Mucosa of rectum (tissue), 2 donors: ENCODE data around the gene MED13.

Source experiments
- H3K27ac ChIP-seq, 2 donors: one replicate each; pipeline ENCODE4 v1.7.0; 2013; ENCODE audit warnings: inconsistent platforms in 2 of 2, low read depth in 2 of 2, low read length in 2 of 2
- H3K27me3 ChIP-seq, 2 donors: one replicate each; pipeline ENCODE4 v1.7.0; 2013; ENCODE audit warnings: low read length in 2 of 2; ENCODE audit not compliant: control insufficient read depth in 2 of 2, insufficient read depth in 2 of 2
- H3K36me3 ChIP-seq, 2 donors: one replicate each; pipeline ENCODE4 v1.7.0; 2013; ENCODE audit warnings: low read length in 2 of 2; ENCODE audit not compliant: control insufficient read depth in 2 of 2, insufficient read depth in 2 of 2
- H3K4me1 ChIP-seq, 2 donors: one replicate each; pipeline ENCODE4 v1.7.0; 2013; ENCODE audit warnings: low read length in 2 of 2, mild to moderate bottlenecking in 1 of 2; ENCODE audit not compliant: control insufficient read depth in 2 of 2, insufficient read depth in 2 of 2
- H3K4me3 ChIP-seq, 2 donors: one replicate each; pipeline ENCODE4 v1.7.0; 2013; ENCODE audit warnings: low read length in 2 of 2
- H3K9ac ChIP-seq, 2 donors: one replicate each; pipeline ENCODE4 v1.7.0; 2013; ENCODE audit warnings: low read length in 2 of 2, low read depth in 1 of 2, mild to moderate bottlenecking in 1 of 2
- H3K9me3 ChIP-seq, 2 donors: one replicate each; pipeline ENCODE4 v1.7.0; 2013; ENCODE audit warnings: low read length in 2 of 2; ENCODE audit not compliant: control insufficient read depth in 2 of 2
- donor health status: healthy.
- donor health status: Normal muscosa, but diverticular disease.

Gene MED13

GRCh38 chr17:62043602-62044001, 21.5 kb downstream of the MED13 start:
- H3K27me3 ChIP-seq, result no peaks in the 10 kb centered on the region

DNA sequence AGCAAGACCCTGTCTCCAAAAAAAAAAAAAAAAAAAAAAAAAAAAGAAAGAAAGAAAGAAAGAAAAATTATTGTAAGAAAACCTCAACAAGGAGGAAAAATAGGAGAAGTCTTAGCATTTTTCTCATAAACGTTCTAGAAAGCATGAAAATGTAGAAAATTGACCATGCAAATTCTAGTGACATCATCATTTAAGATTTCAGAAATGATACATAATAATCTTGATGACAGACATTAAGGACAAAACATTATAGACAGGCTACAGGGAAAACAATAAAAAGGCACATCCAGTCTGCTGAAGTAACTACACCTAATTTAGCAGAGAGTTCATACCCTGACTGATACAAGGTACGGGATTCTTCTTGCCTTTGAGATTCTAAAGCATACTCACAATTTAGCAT, 21.9 kb downstream of the MED13 start:
- H3K36me3 ChIP-seq, result peaks cover 24 to 31% of the 10 kb centered on the region in 2 donors
- H3K27me3 ChIP-seq, result no peaks in the 10 kb centered on the region
- no peak overlapping the region for H3K9ac ChIP-seq
- H3K9me3 ChIP-seq, result no peaks in the 10 kb centered on the region
- H3K27ac ChIP-seq, result no peak overlapping the region
- H3K4me3 ChIP-seq, result no peak overlapping the region
- H3K4me1 ChIP-seq, result no peaks in the 10 kb centered on the region

More at GRCh38 chr17:62043602-62044001, 21.5 kb downstream of the MED13 start:
- Histone ChIP-seq H3K9ac (no peak overlapping the region), H3K4me3 (no peak overlapping the region), H3K9me3 (no peaks in the 10 kb centered on the region), H3K4me1 (no peaks in the 10 kb centered on the region), H3K27ac (no peak overlapping the region), H3K36me3 (peaks cover 26 to 34% of the 10 kb centered on the region in 2 donors)

GRCh38 chr17:62038248-62038647, 26.8 kb downstream of the MED13 start:
- Histone ChIP-seq H3K4me1 (no peaks in the 10 kb centered on the region), H3K27ac (no peak overlapping the region), H3K9ac (no peak overlapping the region), H3K9me3 (no peaks in the 10 kb centered on the region), H3K36me3 (peaks cover 27 to 35% of the 10 kb centered on the region in 2 donors), H3K27me3 (no peaks in the 10 kb centered on the region), H3K4me3 (no peak overlapping the region)

DNA sequence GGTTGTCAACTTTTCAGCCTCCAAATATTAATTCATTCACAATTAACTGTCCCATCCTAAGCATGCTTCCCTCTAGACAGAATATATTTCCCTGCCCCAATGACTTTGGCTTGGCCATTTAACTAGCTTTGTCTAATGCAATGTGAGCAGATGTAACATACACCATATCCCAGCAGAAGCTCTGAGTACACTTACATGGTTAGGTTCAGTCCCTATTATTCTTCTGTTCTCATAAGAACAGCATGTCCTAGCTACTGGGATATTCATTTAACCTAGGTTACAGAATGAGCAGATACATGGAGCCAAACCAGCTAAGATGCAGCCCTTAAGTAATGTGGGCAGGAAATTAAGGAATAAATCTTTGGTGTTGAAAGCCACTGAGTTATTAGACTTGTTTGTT, 31.8 kb downstream of the MED13 start:
- H3K4me3 ChIP-seq, result no peak overlapping the region
- H3K36me3 ChIP-seq, result peaks cover 44 to 54% of the 10 kb centered on the region in 2 donors
- H3K27ac ChIP-seq, result no peak overlapping the region
- H3K4me1 ChIP-seq, result no peaks in the 10 kb centered on the region
- no peaks in the 10 kb centered on the region for H3K27me3 ChIP-seq
- H3K9me3 ChIP-seq, result no peaks in the 10 kb centered on the region
- H3K9ac ChIP-seq, result no peak overlapping the region

- Histone ChIP-seq H3K4me3 (no peak overlapping the region), H3K9ac (no peak overlapping the region), H3K9me3 (no peaks in the 10 kb centered on the region), H3K27me3 (no peaks in the 10 kb centered on the region), H3K36me3 (peaks cover 44 to 60% of the 10 kb centered on the region in 2 donors), H3K27ac (no peak overlapping the region), H3K4me1 (no peaks in the 10 kb centered on the region)
Measured at GRCh38 chr17:62032480-62032879, 32.6 kb downstream of the MED13 start.

DNA sequence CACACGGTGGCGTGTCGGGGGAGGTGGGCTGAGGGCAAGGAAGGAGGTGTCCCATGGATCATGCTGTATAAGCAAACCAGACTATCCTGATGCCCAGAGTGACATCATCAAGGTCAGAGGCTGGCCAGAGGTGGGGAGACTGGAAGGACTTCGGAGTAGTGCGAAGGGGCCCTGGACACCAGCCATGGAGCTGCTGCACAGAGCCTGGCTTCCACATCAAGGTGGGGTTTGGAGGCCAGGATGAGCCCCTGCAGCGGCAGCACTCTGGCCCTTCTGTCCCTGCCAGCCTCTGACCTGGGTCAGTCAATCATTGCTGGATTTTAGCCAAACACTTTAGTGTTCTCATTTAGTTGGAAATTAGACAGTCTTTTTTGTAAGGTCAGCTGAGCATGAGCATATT, 34.8 kb downstream of the MED13 start:
- Histone ChIP-seq H3K9me3 (no peaks in the 10 kb centered on the region), H3K27me3 (no peaks in the 10 kb centered on the region), H3K36me3 (peaks cover 48 to 77% of the 10 kb centered on the region in 2 donors), H3K9ac (no peak overlapping the region), H3K27ac (no peak overlapping the region), H3K4me1 (no peaks in the 10 kb centered on the region), H3K4me3 (no peak overlapping the region)

DNA sequence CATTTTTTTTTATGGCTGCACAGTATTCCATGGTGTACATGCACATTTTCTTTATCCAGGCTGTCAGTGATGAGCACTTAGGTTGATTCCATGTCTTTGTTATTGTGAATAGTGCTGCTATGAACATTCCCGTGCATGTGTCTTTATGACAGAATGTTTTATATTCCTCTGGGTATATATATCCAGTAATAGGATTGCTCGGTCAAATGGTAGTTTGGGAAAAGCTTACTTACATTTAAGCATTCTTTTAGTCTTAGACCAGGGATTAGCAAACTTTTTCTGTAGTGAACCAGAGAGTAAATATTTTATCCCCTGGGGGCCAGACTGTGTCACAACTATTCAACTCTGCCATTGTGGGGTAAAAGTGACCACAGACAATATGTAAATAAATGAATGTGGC, 40.2 kb downstream of the MED13 start:
- no peaks in the 10 kb centered on the region for H3K27me3 ChIP-seq
- H3K4me1 ChIP-seq, result no peaks in the 10 kb centered on the region
- peaks cover 50 to 70% of the 10 kb centered on the region in 2 donors for H3K36me3 ChIP-seq
- H3K27ac ChIP-seq, result no peak overlapping the region
- no peak overlapping the region for H3K4me3 ChIP-seq
- H3K9ac ChIP-seq, result no peak overlapping the region
- no peaks in the 10 kb centered on the region for H3K9me3 ChIP-seq

DNA sequence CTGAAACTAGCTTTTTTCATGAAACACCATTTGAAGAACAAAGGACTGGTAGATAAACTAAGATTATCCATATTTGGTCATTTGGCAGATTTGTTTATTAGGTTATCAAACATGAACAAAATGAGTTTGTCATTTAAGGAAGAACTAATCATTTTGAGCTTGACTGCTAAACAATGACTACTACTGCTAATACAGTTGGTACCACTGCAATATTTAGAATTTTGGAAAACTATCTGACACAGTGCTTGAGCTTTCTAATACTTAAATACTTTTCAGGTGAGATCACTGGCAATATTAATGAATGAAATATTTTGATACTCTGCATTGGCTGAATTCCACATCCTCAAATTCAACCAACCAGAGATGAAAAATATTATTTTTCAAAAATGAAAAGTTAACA, 47.2 kb downstream of the MED13 start:
- Histone ChIP-seq H3K27ac (no peak overlapping the region), H3K4me1 (no peaks in the 10 kb centered on the region), H3K27me3 (no peaks in the 10 kb centered on the region), H3K9me3 (no peaks in the 10 kb centered on the region), H3K4me3 (no peak overlapping the region), H3K36me3 (peaks cover 18 to 25% of the 10 kb centered on the region in 2 donors), H3K9ac (no peak overlapping the region)

- no peak overlapping the region for H3K4me3 ChIP-seq
- H3K9ac ChIP-seq, result no peak overlapping the region
- no peaks in the 10 kb centered on the region for H3K27me3 ChIP-seq
- H3K36me3 ChIP-seq, result peaks cover 18 to 22% of the 10 kb centered on the region in 2 donors
- no peak overlapping the region for H3K27ac ChIP-seq
- H3K9me3 ChIP-seq, result no peaks in the 10 kb centered on the region
- no peaks in the 10 kb centered on the region for H3K4me1 ChIP-seq
Measured at GRCh38 chr17:62017496-62017895, 47.6 kb downstream of the MED13 start.

DNA sequence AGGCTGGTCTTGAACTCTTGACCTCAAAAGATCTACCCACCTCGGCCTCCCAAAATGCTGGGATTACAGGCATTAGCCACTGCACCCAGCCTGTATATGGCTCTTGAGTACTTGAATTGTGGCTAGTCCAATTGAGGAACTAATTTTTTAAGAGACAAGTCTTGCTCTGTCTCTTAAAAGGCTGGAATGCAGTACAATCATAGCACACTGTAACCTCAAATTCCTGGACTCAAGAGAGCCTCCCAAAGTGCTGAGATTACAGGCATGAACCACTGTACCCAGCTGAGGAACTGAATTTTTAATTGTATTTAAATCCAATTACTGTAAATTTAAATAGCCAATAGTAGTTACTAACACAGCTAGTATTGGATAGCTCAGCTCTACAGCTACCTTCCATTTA, 50.6 kb downstream of the MED13 start:
- Histone ChIP-seq H3K36me3 (peaks cover 21 to 27% of the 10 kb centered on the region in 2 donors), H3K9ac (no peak overlapping the region)

DNA sequence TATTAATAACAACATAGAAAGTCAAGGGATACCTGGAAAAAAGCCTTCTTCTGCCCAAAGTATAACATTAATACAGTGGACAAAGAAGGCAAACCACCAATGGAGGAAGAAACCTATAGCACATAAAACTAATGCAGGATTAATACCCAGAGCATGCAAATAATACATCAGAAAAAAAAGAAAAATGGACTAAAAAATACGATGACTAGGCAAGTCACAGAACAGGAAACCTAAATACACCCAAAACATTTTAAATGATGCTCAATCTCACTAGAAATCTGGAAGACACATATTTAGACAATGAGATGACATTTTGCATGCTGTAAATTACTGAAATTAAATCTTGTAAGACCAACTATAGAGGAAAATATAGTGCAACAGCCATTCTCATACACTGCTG, 55.9 kb downstream of the MED13 start:
- peaks cover 26 to 30% of the 10 kb centered on the region in 2 donors for H3K36me3 ChIP-seq
- no peak overlapping the region for H3K4me3 ChIP-seq
- no peaks in the 10 kb centered on the region for H3K27me3 ChIP-seq
- no peak overlapping the region for H3K27ac ChIP-seq
- H3K9me3 ChIP-seq, result no peaks in the 10 kb centered on the region
- H3K4me1 ChIP-seq, result no peaks in the 10 kb centered on the region
- H3K9ac ChIP-seq, result no peak overlapping the region

More for the DNA sequence above, 50.6 kb downstream of the MED13 start:
- H3K4me3 ChIP-seq, result no peak overlapping the region
- no peaks in the 10 kb centered on the region for H3K9me3 ChIP-seq
- no peaks in the 10 kb centered on the region for H3K4me1 ChIP-seq
- H3K27me3 ChIP-seq, result no peaks in the 10 kb centered on the region
- no peak overlapping the region for H3K27ac ChIP-seq
